Type B pancreatic cell (in vitro differentiated cells): ENCODE data around the gene RPS6KA1. TPM values are rescaled to one million over a fixed set of nuclear protein-coding genes. Genes with fewer than 3 reads are reported as not detected.
A peak's percentile ranks its signal among the peaks of the same experiment; 100 is the strongest.
"Not testable (repeated sequence)": the region's sequence is repeated elsewhere in the genome, so short reads cannot be mapped to it uniquely, and the experiment has no call there.

ENCODE experiments used
- DNase-seq: peaks from one replicate; pipeline ENCODE4 v3.0.0; 2021; ENCODE audit warnings: mixed read lengths; ENCODE audit not compliant: unreplicated experiment; ENCODE audit errors: extremely low spot score
- H3K27ac Mint-ChIP-seq: 2 replicates; pipeline ENCODE4 v1.8.0; 2021; ENCODE audit warnings: mild to moderate bottlenecking, mixed read lengths
- H3K27me3 Mint-ChIP-seq: 2 replicates; pipeline ENCODE4 v1.8.0; 2021; ENCODE audit warnings: mixed read lengths
- H3K36me3 Mint-ChIP-seq: 2 replicates; pipeline ENCODE4 v1.8.0; 2021; ENCODE audit warnings: mixed read lengths
- H3K4me1 Mint-ChIP-seq: one replicate; pipeline ENCODE4 v1.8.0; 2021; ENCODE audit warnings: mixed read lengths; ENCODE audit not compliant: unreplicated experiment
- H3K4me3 Mint-ChIP-seq: 2 replicates; pipeline ENCODE4 v1.8.0; 2021; ENCODE audit warnings: mild to moderate bottlenecking, mixed read lengths
- H3K9me3 Mint-ChIP-seq: 2 replicates; pipeline ENCODE4 v1.8.0; 2021; ENCODE audit warnings: mixed read lengths
- CTCF ChIP-seq: fragments of 200-600 bp; sonication (generic); conservative IDR thresholded peaks from 2 replicates; pipeline ENCODE4 v1.5.0; 2021; ENCODE audit warnings: antibody characterized with exemption, mild to moderate bottlenecking
- total RNA-seq: library from RNA; stranded (reverse); gene quantifications from 2 replicates; pipeline ENCODE4 v1.2.1, GENCODE V29; 2021; ENCODE audit warnings: low replicate concordance

Gene RPS6KA1
- total RNA-seq, 1 donor from 2014 or later = 27.7 TPM

DNA sequence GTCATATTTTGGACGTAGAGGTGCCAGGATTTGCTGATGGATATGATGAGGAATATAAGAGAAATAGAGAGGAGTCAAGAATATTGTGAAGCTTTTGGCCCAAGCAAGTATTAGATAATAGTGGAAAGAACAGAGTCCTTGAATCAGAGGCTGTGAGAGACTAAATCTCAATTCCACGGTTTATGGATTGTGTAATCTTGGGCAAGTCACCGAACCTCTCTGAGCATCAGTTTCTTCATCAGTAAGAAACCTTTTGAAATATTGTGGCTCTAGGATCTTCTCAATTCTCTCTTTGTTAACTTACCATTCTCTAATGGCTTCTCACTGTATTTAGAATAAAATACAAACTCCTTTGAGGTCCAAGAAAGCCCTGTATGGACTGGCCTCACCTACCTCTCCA lies 77.6 kb downstream of the RPS6KA1 start:
- Mint-ChIP-seq H3K27me3 (no peaks in the 10 kb centered on the region), H3K27ac (no peak overlapping the region), H3K36me3 (no peaks in the 10 kb centered on the region), H3K4me1 (peaks cover 14% of the 10 kb centered on the region), H3K9me3 (no peaks in the 10 kb centered on the region), H3K4me3 (no peak overlapping the region)
- no peak for DNase-seq
- no peak for TF ChIP-seq CTCF

- Mint-ChIP-seq H3K36me3 (no peaks in the 10 kb centered on the region), H3K4me3 (no peak overlapping the region), H3K9me3 (no peaks in the 10 kb centered on the region), H3K27ac (no peak overlapping the region), H3K4me1 (peaks cover 5% of the 10 kb centered on the region), H3K27me3 (no peaks in the 10 kb centered on the region)
- no peak for TF ChIP-seq CTCF
- DNase-seq = no peak
Measured at GRCh38 chr1:26608895-26609294, 79.3 kb downstream of the RPS6KA1 start.

DNA sequence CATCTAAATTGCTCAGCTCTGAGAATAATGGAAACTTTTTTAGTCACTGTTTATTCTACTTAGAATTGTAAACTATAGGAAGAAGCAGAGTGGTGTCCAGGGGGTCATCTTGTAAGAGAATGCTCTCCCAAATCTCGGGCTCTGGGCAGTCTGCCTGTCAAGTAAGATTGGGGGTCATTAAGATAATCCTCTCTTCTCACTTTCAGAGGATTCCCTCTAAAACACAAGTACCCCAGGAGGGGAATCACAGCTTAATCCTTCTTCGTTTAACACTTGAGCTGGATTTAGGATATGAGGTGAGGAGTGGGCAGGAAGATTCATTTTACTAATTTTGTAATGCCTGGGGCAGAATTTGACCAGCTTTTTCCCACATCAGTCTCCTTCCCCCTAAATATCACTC lies 81.2 kb downstream of the RPS6KA1 start:
- no peaks in the 10 kb centered on the region for H3K9me3 Mint-ChIP-seq
- no peak for TF ChIP-seq CTCF

GRCh38 chr1:26612627-26613026 lies 83.1 kb downstream of the RPS6KA1 start:
- not testable (repeated sequence) for H3K4me3 Mint-ChIP-seq, DNase-seq, H3K4me1 Mint-ChIP-seq, H3K27ac Mint-ChIP-seq, H3K27me3 Mint-ChIP-seq, H3K9me3 Mint-ChIP-seq, H3K36me3 Mint-ChIP-seq

More for the DNA sequence above, 81.2 kb downstream of the RPS6KA1 start:
- Mint-ChIP-seq H3K36me3 (no peaks in the 10 kb centered on the region), H3K27me3 (no peaks in the 10 kb centered on the region), H3K4me1 (peaks cover 5% of the 10 kb centered on the region), H3K4me3 (no peak overlapping the region), H3K27ac (no peak overlapping the region)
- DNase-seq = no peak

GRCh38 chr1:26614655-26615411 lies 85.3 kb downstream of the RPS6KA1 start:
- Mint-ChIP-seq H3K9me3 (no peaks in the 10 kb centered on the region), H3K4me1 (peaks cover 24% of the 10 kb centered on the region), H3K4me3 (no peak overlapping the region), H3K27me3 (no peaks in the 10 kb centered on the region), H3K27ac (peak overlapping the region; percentile 26), H3K36me3 (no peaks in the 10 kb centered on the region)
- no peak for DNase-seq
- TF ChIP-seq CTCF = no peak

GRCh38 chr1:26616881-26617280 lies 87.3 kb downstream of the RPS6KA1 start:
- no peak overlapping the region for H3K27ac Mint-ChIP-seq
- H3K4me3 Mint-ChIP-seq = no peak overlapping the region
- no peak for DNase-seq
- no peaks in the 10 kb centered on the region for H3K9me3 Mint-ChIP-seq
- peaks cover 28% of the 10 kb centered on the region for H3K4me1 Mint-ChIP-seq
- no peaks in the 10 kb centered on the region for H3K27me3 Mint-ChIP-seq
- TF ChIP-seq CTCF = no peak
- no peaks in the 10 kb centered on the region for H3K36me3 Mint-ChIP-seq
